22Rv1 (cell line): ENCODE results near the gene LGI4.

Experiments
- CTCF ChIP-seq: fragments of 450-650 bp; IDR thresholded peaks from 2 replicates; pipeline ENCODE4 v1.5.1; 2017; ENCODE audit warnings: mild to moderate bottlenecking
- ZFX ChIP-seq: fragments of 450-650 bp; IDR thresholded peaks from 2 replicates; pipeline ENCODE4 v1.6.1; 2017; ENCODE audit warnings: antibody characterized with exemption, borderline replicate concordance

- TF ChIP-seq CTCF (no peak), ZFX (no peak)
Observed at GRCh38 chr19:35177377-35178274, 42.8 kb upstream of the LGI4 start.
